ENCODE data around the gene STAT5A. TPM values are rescaled to one million over a fixed set of nuclear protein-coding genes. Genes with fewer than 3 reads are reported as not detected.

The STAT5A gene
- total RNA-seq, 6 experiments from 2014 or later, result 4.8 to 11.5 (median 7.7) TPM

GRCh38 chr17:42345396-42346073, 57.2 kb downstream of the STAT5A start:
- peak in 1 of 4 donors; percentile 14 for ATAC-seq

GRCh38 chr17:42346481-42346880, 58.2 kb downstream of the STAT5A start:
- Histone ChIP-seq H3K9me3 (no peaks in the 10 kb centered on the region), H3K4me3 (no peak overlapping the region), H3K27ac (peak overlapping the region in 1 of 3 donors; percentile 72), H3K36me3 (peaks cover 11 to 52% (median 34%) of the 10 kb centered on the region in 4 donors), H3K27me3 (no peaks in the 10 kb centered on the region), H3K4me1 (peaks cover 0 to 40% (median 14%) of the 10 kb centered on the region in 4 donors)
- ATAC-seq, result peak in 2 of 4 donors; percentile 8 to 25
- 70% methylated on average over 8 of the region's 8 CpGs for WGBS (ENCODE audit: insufficient coverage, low coverage, low lambda C conversion rate, missing lambda C conversion rate)
- intact Hi-C loops (cut with DNase I), result loop anchor here in 1 of 2 donors (10.0 kb wide), 1 partner anchor 48 kb away; no protein-coding TSS in a partner anchor
- TF ChIP-seq CTCF (IDR thresholded peaks at IDR 0.05) (no peak), POLR2A (IDR thresholded peaks at IDR 0.05) (no peak)
- no peak for DNase-seq

More at GRCh38 chr17:42345396-42346073, 57.2 kb downstream of the STAT5A start:
- Histone ChIP-seq H3K9me3 (no peaks in the 10 kb centered on the region), H3K27me3 (no peaks in the 10 kb centered on the region), H3K4me3 (no peak overlapping the region), H3K4me1 (peaks cover 0 to 39% (median 14%) of the 10 kb centered on the region in 4 donors), H3K36me3 (peaks cover 11 to 61% (median 38%) of the 10 kb centered on the region in 4 donors), H3K27ac (no peak overlapping the region)
- no peak for DNase-seq
- TF ChIP-seq CTCF (IDR thresholded peaks at IDR 0.05) (no peak), POLR2A (IDR thresholded peaks at IDR 0.05) (no peak)
- 67% methylated on average over 8 of the region's 13 CpGs for WGBS (ENCODE audit: insufficient coverage, low coverage, low lambda C conversion rate, missing lambda C conversion rate)
- intact Hi-C loops (cut with DNase I), result loop anchor here in 1 of 2 donors (10.0 kb wide), 1 partner anchor 49 kb away; no protein-coding TSS in a partner anchor

- TF ChIP-seq POLR2A (IDR thresholded peaks at IDR 0.05), result no peak
- no peak for TF ChIP-seq CTCF (IDR thresholded peaks at IDR 0.05)
- ATAC-seq, result peak; percentile 68 to 78 (median 74)
- H3K9me3 ChIP-seq, result no peaks in the 10 kb centered on the region
- H3K4me1 ChIP-seq, result peaks cover 0 to 44% (median 14%) of the 10 kb centered on the region in 4 donors
- H3K36me3 ChIP-seq, result peaks cover 11 to 45% (median 29%) of the 10 kb centered on the region in 4 donors
- peak overlapping the region; percentile 40 to 72 (median 69) for H3K27ac ChIP-seq
- intact Hi-C loops (cut with DNase I), result loop anchor here in 1 of 2 donors (10.0 kb wide), 1 partner anchor 48 kb away; no protein-coding TSS in a partner anchor
- H3K4me3 ChIP-seq, result no peak overlapping the region
- H3K27me3 ChIP-seq, result no peaks in the 10 kb centered on the region
- no peak for DNase-seq
Measured at GRCh38 chr17:42347198-42347597, 58.9 kb downstream of the STAT5A start.

- intact Hi-C loops (cut with DNase I), result loop anchor here in 1 of 2 donors (10.0 kb wide), 1 partner anchor 47 kb away; no protein-coding TSS in a partner anchor
Measured at GRCh38 chr17:42347606-42348005, 59.3 kb downstream of the STAT5A start.

More at GRCh38 chr17:42347606-42348005, 59.3 kb downstream of the STAT5A start:
- Histone ChIP-seq H3K4me3 (no peak overlapping the region), H3K4me1 (peaks cover 0 to 48% (median 16%) of the 10 kb centered on the region in 4 donors), H3K9me3 (no peaks in the 10 kb centered on the region), H3K27me3 (no peaks in the 10 kb centered on the region), H3K27ac (peak overlapping the region; percentile 40 to 72 (median 69)), H3K36me3 (peaks cover 8 to 41% (median 27%) of the 10 kb centered on the region in 4 donors)
- WGBS (ENCODE audit: insufficient coverage, low coverage, low lambda C conversion rate, missing lambda C conversion rate), result 70% methylated on average over 3 of the region's 3 CpGs
- DNase-seq, result no peak
- peak in 2 of 4 donors; percentile 11 to 14 for ATAC-seq
- TF ChIP-seq POLR2A (IDR thresholded peaks at IDR 0.05), result no peak
- TF ChIP-seq CTCF (IDR thresholded peaks at IDR 0.05), result no peak
